CD14-positive monocyte (primary cell): ENCODE results near the gene ELK1. TPM values are rescaled to one million over a fixed set of nuclear protein-coding genes. Genes with fewer than 3 reads are reported as not detected.

ENCODE experiments used
- DNase-seq, 3 donors: peaks; one replicate each; pipeline ENCODE4 v3.0.0-alpha.2; 2011 to 2022
- H2AFZ ChIP-seq: 2 replicates; pipeline ENCODE4 v1.6.0; 2012; ENCODE audit warnings: mild to moderate bottlenecking, low read depth, low read length, inconsistent platforms; ENCODE audit not compliant: insufficient read depth, poor library complexity, severe bottlenecking
- H3K27ac ChIP-seq, 2 donors: 1 replicate in 1 of 2; 2 replicates in 1 of 2; pipeline ENCODE4 v1.5.1; 2012 to 2013; ENCODE audit warnings: low read length in 2 of 2, control low read depth in 1 of 2, inconsistent platforms in 1 of 2, low read depth in 1 of 2, mild to moderate bottlenecking in 1 of 2
- H3K27me3 ChIP-seq, 2 donors: one replicate each; pipeline versions ENCODE4 v1.6.0 to v1.6.1; 2011 to 2013; ENCODE audit warnings: low read length in 2 of 2; ENCODE audit not compliant: control insufficient read depth in 2 of 2, insufficient read depth in 2 of 2
- H3K36me3 ChIP-seq, 2 donors: replicated peaks in 1 of 2; 1 replicate in 1 of 2; 2 replicates in 1 of 2; pipeline versions ENCODE4 v1.5.1 to v1.6.1; 2012 to 2013; ENCODE audit warnings: low read length in 2 of 2, control low read depth in 1 of 2, inconsistent platforms in 1 of 2, mild to moderate bottlenecking in 1 of 2; ENCODE audit not compliant: insufficient read depth in 2 of 2, control insufficient read depth in 1 of 2
- H3K4me1 ChIP-seq, 2 donors: 1 replicate in 1 of 2; 2 replicates in 1 of 2; pipeline versions ENCODE4 v1.5.1 to v1.6.1; 2012 to 2013; ENCODE audit warnings: low read length in 2 of 2, control low read depth in 1 of 2, inconsistent platforms in 1 of 2, mild to moderate bottlenecking in 1 of 2, moderate library complexity in 1 of 2; ENCODE audit not compliant: insufficient read depth in 2 of 2, control insufficient read depth in 1 of 2
- H3K4me2 ChIP-seq: replicated peaks from 2 replicates; pipeline ENCODE3; 2012; ENCODE audit warnings: low read length, moderate library complexity, mild to moderate bottlenecking; ENCODE audit not compliant: poor library complexity, severe bottlenecking; ENCODE audit errors: extremely low read depth
- H3K4me3 ChIP-seq, 3 experiments: fragments of 200-600 bp in 1 of 3; sonication (generic) in 1 of 3; replicated peaks in 1 of 3; 1 replicate in 2 of 3; 2 replicates in 1 of 3; pipeline ENCODE4 v1.5.1; 2011 to 2013; ENCODE audit warnings: low read length in 3 of 3, mild to moderate bottlenecking in 3 of 3, control low read depth in 2 of 3, low read depth in 2 of 3, inconsistent platforms in 1 of 3, moderate library complexity in 1 of 3
- H3K79me2 ChIP-seq: 2 replicates; pipeline ENCODE4 v1.6.0; 2012; ENCODE audit warnings: mild to moderate bottlenecking, control low read depth, inconsistent platforms, low read length, moderate library complexity; ENCODE audit not compliant: insufficient read depth
- H3K9ac ChIP-seq: 2 replicates; pipeline ENCODE4 v1.6.0; 2017; ENCODE audit warnings: low read length, mild to moderate bottlenecking; ENCODE audit not compliant: insufficient read depth, poor library complexity, severe bottlenecking
- H3K9me3 ChIP-seq, 2 donors: replicated peaks in 1 of 2; 1 replicate in 1 of 2; 2 replicates in 1 of 2; pipeline versions ENCODE4 v1.5.1 to v1.6.1; 2012 to 2013; ENCODE audit warnings: low read length in 2 of 2, control low read depth in 1 of 2; ENCODE audit not compliant: control insufficient read depth in 1 of 2, insufficient read depth in 1 of 2
- H4K20me1 ChIP-seq: 2 replicates; pipeline ENCODE4 v1.6.0; 2012; ENCODE audit warnings: mild to moderate bottlenecking, low read length, control low read depth, moderate library complexity; ENCODE audit not compliant: insufficient read depth
- H3K27ac Mint-ChIP-seq, 7 donors: one replicate each; pipeline ENCODE4 v1.8.0; 2020; ENCODE audit warnings: mild to moderate bottlenecking in 7 of 7, mixed read lengths in 7 of 7, moderate library complexity in 6 of 7, inconsistent platforms in 2 of 7
- H3K27me3 Mint-ChIP-seq, 3 donors: one replicate each; pipeline ENCODE4 v1.8.0; 2021 to 2022; ENCODE audit warnings: low read depth in 3 of 3, mild to moderate bottlenecking in 3 of 3, mixed read lengths in 3 of 3, moderate library complexity in 3 of 3, inconsistent platforms in 1 of 3
- H3K36me3 Mint-ChIP-seq, 2 donors: one replicate each; pipeline ENCODE4 v1.8.0; 2020; ENCODE audit warnings: mixed read lengths in 2 of 2, inconsistent platforms in 1 of 2, mild to moderate bottlenecking in 1 of 2
- H3K4me1 Mint-ChIP-seq: one replicate; pipeline ENCODE4 v1.8.0; 2020; ENCODE audit warnings: mild to moderate bottlenecking, mixed read lengths
- H3K4me3 Mint-ChIP-seq, 2 donors: one replicate each; pipeline ENCODE4 v1.8.0; 2020; ENCODE audit warnings: mild to moderate bottlenecking in 2 of 2, mixed read lengths in 2 of 2, moderate library complexity in 1 of 2
- H3K9me3 Mint-ChIP-seq, 7 donors: one replicate each; pipeline ENCODE4 v1.8.0; 2020 to 2022; ENCODE audit warnings: mixed read lengths in 7 of 7, mild to moderate bottlenecking in 6 of 7, moderate library complexity in 6 of 7, inconsistent platforms in 2 of 7
- CTCF ChIP-seq: fragments of 200-600 bp; IDR thresholded peaks from one replicate; pipeline ENCODE4 v1.8.0; 2022; ENCODE audit warnings: antibody characterized with exemption, mild to moderate bottlenecking
- WGBS: methylation state at CpG from one replicate; pipeline ENCODE4 v1.1.5; 2013; ENCODE audit warnings: missing lambda C conversion rate; ENCODE audit not compliant: insufficient coverage; 5-methylcytosine and 5-hydroxymethylcytosine counted together
- intact Hi-C, 2 donors: fragments of 100-400 bp; cut with micrococcal nuclease; formaldehyde crosslinking; loops; one replicate each; pipeline versions ENCODE4 v1.15.0 to v1.15.1; 2023
- polyA plus RNA-seq, 3 donors: library from polyadenylated mRNA; depleted of rRNA in 1 of 3; unstranded in 2 of 3; stranded (reverse) in 1 of 3; fragments of 300-500 nt in 2 of 3; fragments of >200 nt in 1 of 3; fragmentation: Illumina TruSeq in 2 of 3; gene quantifications; 1 replicate in 2 of 3; 2 replicates in 1 of 3; pipeline ENCODE4 v1.2.3, GENCODE V29; 2012 to 2021

ELK1 gene
- polyA plus RNA-seq, 3 donors: 9.5 to 11.9 (median 10.7) TPM

GRCh38 chrX:47625365-47625764 lies 25.0 kb downstream of the ELK1 start:
- Mint-ChIP-seq H3K4me1 (peaks cover 63% of the 10 kb centered on the region), H3K27me3 (peaks cover 3 to 8% (median 6%) of the 10 kb centered on the region in 3 donors), H3K9me3 (peaks cover 0 to 9% (median 0%) of the 10 kb centered on the region in 7 donors), H3K27ac (peak overlapping the region in 2 of 7 donors; percentile 15 to 34), H3K36me3 (peaks cover 39 to 46% of the 10 kb centered on the region in 2 donors), H3K4me3 (peak overlapping the region in 1 of 2 donors; percentile 48)
- H3K36me3 ChIP-seq: peaks cover 38 to 39% of the 10 kb centered on the region in 2 donors
- 100% methylated on average over 1 of the region's 2 CpGs for WGBS
- no peak overlapping the region for H3K27ac ChIP-seq
- H3K9ac ChIP-seq: no peak overlapping the region
- H4K20me1 ChIP-seq: peaks cover 62% of the 10 kb centered on the region
- DNase-seq: no peak
- peak overlapping the region in 1 of 3 experiments; percentile 20 for H3K4me3 ChIP-seq
- peak overlapping the region; percentile 75 for H3K4me2 ChIP-seq
- H3K9me3 ChIP-seq: no peaks in the 10 kb centered on the region
- no peaks in the 10 kb centered on the region for H3K27me3 ChIP-seq
- no peak for TF ChIP-seq CTCF
- intact Hi-C loops: loop anchor here in 1 of 2 donors (5.0 kb wide), 1 partner anchor 38 kb away; no protein-coding TSS in a partner anchor
- H3K4me1 ChIP-seq: peaks cover 59 to 63% of the 10 kb centered on the region in 2 donors
- peaks cover 31% of the 10 kb centered on the region for H3K79me2 ChIP-seq
- H2AFZ ChIP-seq: no peak overlapping the region

- H3K27ac ChIP-seq: no peak overlapping the region
- Mint-ChIP-seq H3K27ac (peak overlapping the region in 3 of 7 donors; percentile 43 to 81 (median 77)), H3K36me3 (peaks cover 39 to 40% of the 10 kb centered on the region in 2 donors), H3K27me3 (peaks cover 8 to 10% (median 10%) of the 10 kb centered on the region in 3 donors), H3K9me3 (peaks cover 0 to 10% (median 2%) of the 10 kb centered on the region in 7 donors), H3K4me3 (peak overlapping the region; percentile 66 to 82), H3K4me1 (peaks cover 54% of the 10 kb centered on the region)
- no peak overlapping the region for H2AFZ ChIP-seq
- H3K4me3 ChIP-seq: peak overlapping the region in 1 of 3 experiments; percentile 35
- intact Hi-C loops: no loop called here
- H3K9ac ChIP-seq: no peak overlapping the region
- peaks cover 62% of the 10 kb centered on the region for H4K20me1 ChIP-seq
- 0% methylated on average over 14 of the region's 35 CpGs for WGBS
- no peaks in the 10 kb centered on the region for H3K27me3 ChIP-seq
- peaks cover 38 to 39% of the 10 kb centered on the region in 2 donors for H3K36me3 ChIP-seq
- H3K9me3 ChIP-seq: no peaks in the 10 kb centered on the region
- TF ChIP-seq CTCF: no peak
- peaks cover 24% of the 10 kb centered on the region for H3K79me2 ChIP-seq
- peak in 2 of 3 donors; percentile 49 to 53 for DNase-seq
- H3K4me1 ChIP-seq: peaks cover 52 to 60% of the 10 kb centered on the region in 2 donors
- H3K4me2 ChIP-seq: peak overlapping the region; percentile 52
Measured at GRCh38 chrX:47623540-47624027, 26.8 kb downstream of the ELK1 start.
